HepG2 (cell line): ENCODE results near the gene RPF1. TPM values are rescaled to one million over a fixed set of nuclear protein-coding genes. Genes with fewer than 3 reads are reported as not detected.

ENCODE experiments used
- BCLAF1 ChIP-seq: fragments of 450-650 bp; IDR thresholded peaks from 2 replicates; pipeline ENCODE4 v1.6.1; 2017; ENCODE audit warnings: mild to moderate bottlenecking
- BORCS8-MEF2B ChIP-seq: sonication (generic); formaldehyde crosslinking; IDR thresholded peaks from 2 replicates; pipeline ENCODE4 v1.8.0; 2022; ENCODE audit warnings: mild to moderate bottlenecking, missing genetic modification reagents
- BRCA1 ChIP-seq: sonication (generic); formaldehyde crosslinking; IDR thresholded peaks from 2 replicates; pipeline ENCODE4 v1.4.0; 2020; ENCODE audit warnings: missing genetic modification reagents
- ERF ChIP-seq: IDR thresholded peaks from 2 replicates; pipeline ENCODE4 v1.6.1; 2018; ENCODE audit warnings: missing biosample characterization, missing genetic modification reagents
- GZF1 ChIP-seq: sonication (generic); formaldehyde crosslinking; IDR thresholded peaks from 2 replicates; pipeline ENCODE4 v1.5.1; 2020; ENCODE audit warnings: mild to moderate bottlenecking, missing genetic modification reagents
- HOXA3 ChIP-seq: sonication (generic); formaldehyde crosslinking; IDR thresholded peaks from 2 replicates; pipeline ENCODE4 v1.5.0; 2020; ENCODE audit warnings: missing genetic modification reagents
- IRX3 ChIP-seq: sonication (generic); formaldehyde crosslinking; IDR thresholded peaks from 2 replicates; pipeline ENCODE4 v1.8.1; 2023; ENCODE audit warnings: mild to moderate bottlenecking, low read depth, missing genetic modification reagents, borderline replicate concordance
- MAZ ChIP-seq, 2 experiments: sonication (generic) in 1 of 2; formaldehyde crosslinking in 1 of 2; IDR thresholded peaks; 2 replicates each; pipeline versions ENCODE4 v1.5.0 to v1.6.1; 2012 to 2020; ENCODE audit warnings: low read depth in 2 of 2, mild to moderate bottlenecking in 2 of 2, borderline replicate concordance in 1 of 2, improper control_type of control experiment in 1 of 2, low read length in 1 of 2, missing genetic modification reagents in 1 of 2, moderate library complexity in 1 of 2
- MED1 ChIP-seq: sonication (generic); formaldehyde crosslinking; IDR thresholded peaks from 2 replicates; pipeline ENCODE4 v1.4.0; 2020; ENCODE audit warnings: missing genetic modification reagents
- MLLT10 ChIP-seq: sonication (generic); formaldehyde crosslinking; IDR thresholded peaks from 2 replicates; pipeline ENCODE4 v1.4.0; 2020; ENCODE audit warnings: missing genetic modification reagents
- NCOR1 ChIP-seq: fragments of 200-600 bp; sonication (generic); IDR thresholded peaks from 2 replicates; pipeline ENCODE4 v1.7.0; 2017; ENCODE audit warnings: antibody characterized with exemption, low read length, borderline replicate concordance
- NFATC3 ChIP-seq: sonication (generic); formaldehyde crosslinking; IDR thresholded peaks from 2 replicates; pipeline ENCODE4 v1.5.1; 2020; ENCODE audit warnings: mild to moderate bottlenecking, missing genetic modification reagents
- ONECUT2 ChIP-seq: sonication (generic); formaldehyde crosslinking; IDR thresholded peaks from 2 replicates; pipeline ENCODE4 v1.4.0; 2020; ENCODE audit warnings: missing genetic modification reagents
- POLR2A ChIP-seq, 2 experiments: IDR thresholded peaks; 2 replicates each; pipeline ENCODE4 v1.6.1; 2011; ENCODE audit warnings: low read depth in 2 of 2, low read length in 2 of 2, mild to moderate bottlenecking in 1 of 2, moderate library complexity in 1 of 2; ENCODE audit not compliant: insufficient read depth in 1 of 2
- SNAPC5 ChIP-seq: sonication (generic); formaldehyde crosslinking; IDR thresholded peaks from 2 replicates; pipeline ENCODE4 v1.8.1; 2023; ENCODE audit warnings: mild to moderate bottlenecking, missing genetic modification reagents, borderline replicate concordance
- TBX3 ChIP-seq: fragments of 450-650 bp; IDR thresholded peaks from 2 replicates; pipeline ENCODE4 v1.6.1; 2017; ENCODE audit warnings: antibody characterized with exemption, mild to moderate bottlenecking, inconsistent platforms, borderline replicate concordance
- TRIM24 ChIP-seq: sonication (generic); formaldehyde crosslinking; IDR thresholded peaks from 2 replicates; pipeline ENCODE4 v1.8.0; 2022; ENCODE audit warnings: mild to moderate bottlenecking, missing genetic modification reagents
- TSC22D2 ChIP-seq: sonication (generic); formaldehyde crosslinking; IDR thresholded peaks from 2 replicates; pipeline ENCODE4 v1.5.1; 2020; ENCODE audit warnings: missing genetic modification reagents, mild to moderate bottlenecking, borderline replicate concordance
- ZBTB1 ChIP-seq: sonication (generic); formaldehyde crosslinking; IDR thresholded peaks from 2 replicates; pipeline ENCODE4 v1.4.0; 2020; ENCODE audit warnings: missing genetic modification reagents, borderline replicate concordance
- ZNF234 ChIP-seq: sonication (generic); formaldehyde crosslinking; conservative IDR thresholded peaks from 2 replicates; pipeline ENCODE4 v1.5.1; 2020; ENCODE audit warnings: mild to moderate bottlenecking, missing genetic modification reagents
- ZNF264 ChIP-seq: sonication (generic); formaldehyde crosslinking; IDR thresholded peaks from 2 replicates; pipeline ENCODE4 v1.4.0; 2020; ENCODE audit warnings: missing genetic modification reagents
- ZNF772 ChIP-seq: sonication (generic); formaldehyde crosslinking; IDR thresholded peaks from 2 replicates; pipeline ENCODE4 v1.5.0; 2020; ENCODE audit warnings: mild to moderate bottlenecking, missing genetic modification reagents
- ZNF775 ChIP-seq: sonication (generic); formaldehyde crosslinking; IDR thresholded peaks from 2 replicates; pipeline ENCODE4 v1.4.0; 2020; ENCODE audit warnings: missing genetic modification reagents, mild to moderate bottlenecking, moderate library complexity, borderline replicate concordance
- polyA plus RNA-seq, 8 experiments: library from polyadenylated mRNA; depleted of rRNA in 3 of 8; stranded (reverse) in 7 of 8; unstranded in 1 of 8; fragments of >200 nt; fragmentation: Illumina TruSeq in 4 of 8; extraction: Trizol in 4 of 8; gene quantifications; 2 replicates each; pipeline versions ENCODE4 v1.2.1 to v1.2.3, GENCODE V29; 2011 to 2016; ENCODE audit warnings: low read depth in 4 of 8, missing spikeins in 1 of 8, mixed read lengths in 1 of 8; ENCODE audit not compliant: insufficient read depth in 1 of 8
- total RNA-seq, 5 experiments: library from RNA; depleted of rRNA; stranded (reverse); fragments of >200 nt; fragmentation: Illumina TruSeq; extraction: Trizol; gene quantifications; 2 replicates each; pipeline ENCODE4 v1.2.3, GENCODE V29; 2016; ENCODE audit warnings: low read depth in 1 of 5
- TF ChIP-seq, protein P1 (sequence below), 2 experiments: IDR thresholded peaks; 2 replicates each; pipeline ENCODE4 v1.6.1; 2011 to 2012; ENCODE audit warnings: low read length in 2 of 2, borderline replicate concordance in 1 of 2, low read depth in 1 of 2, mild to moderate bottlenecking in 1 of 2, moderate library complexity in 1 of 2

RPF1 gene
- total and polyA plus RNA-seq, 2 of the 13 experiments (the other 11 are each of a cell fraction or from before 2014, with no cell fraction given) = 23.0 to 39.0 TPM

- TF ChIP-seq ZNF775 = no peak
- peak; percentile 80 for TF ChIP-seq MED1 (CRISPR knock-in tag)
- TF ChIP-seq, protein P1, sequence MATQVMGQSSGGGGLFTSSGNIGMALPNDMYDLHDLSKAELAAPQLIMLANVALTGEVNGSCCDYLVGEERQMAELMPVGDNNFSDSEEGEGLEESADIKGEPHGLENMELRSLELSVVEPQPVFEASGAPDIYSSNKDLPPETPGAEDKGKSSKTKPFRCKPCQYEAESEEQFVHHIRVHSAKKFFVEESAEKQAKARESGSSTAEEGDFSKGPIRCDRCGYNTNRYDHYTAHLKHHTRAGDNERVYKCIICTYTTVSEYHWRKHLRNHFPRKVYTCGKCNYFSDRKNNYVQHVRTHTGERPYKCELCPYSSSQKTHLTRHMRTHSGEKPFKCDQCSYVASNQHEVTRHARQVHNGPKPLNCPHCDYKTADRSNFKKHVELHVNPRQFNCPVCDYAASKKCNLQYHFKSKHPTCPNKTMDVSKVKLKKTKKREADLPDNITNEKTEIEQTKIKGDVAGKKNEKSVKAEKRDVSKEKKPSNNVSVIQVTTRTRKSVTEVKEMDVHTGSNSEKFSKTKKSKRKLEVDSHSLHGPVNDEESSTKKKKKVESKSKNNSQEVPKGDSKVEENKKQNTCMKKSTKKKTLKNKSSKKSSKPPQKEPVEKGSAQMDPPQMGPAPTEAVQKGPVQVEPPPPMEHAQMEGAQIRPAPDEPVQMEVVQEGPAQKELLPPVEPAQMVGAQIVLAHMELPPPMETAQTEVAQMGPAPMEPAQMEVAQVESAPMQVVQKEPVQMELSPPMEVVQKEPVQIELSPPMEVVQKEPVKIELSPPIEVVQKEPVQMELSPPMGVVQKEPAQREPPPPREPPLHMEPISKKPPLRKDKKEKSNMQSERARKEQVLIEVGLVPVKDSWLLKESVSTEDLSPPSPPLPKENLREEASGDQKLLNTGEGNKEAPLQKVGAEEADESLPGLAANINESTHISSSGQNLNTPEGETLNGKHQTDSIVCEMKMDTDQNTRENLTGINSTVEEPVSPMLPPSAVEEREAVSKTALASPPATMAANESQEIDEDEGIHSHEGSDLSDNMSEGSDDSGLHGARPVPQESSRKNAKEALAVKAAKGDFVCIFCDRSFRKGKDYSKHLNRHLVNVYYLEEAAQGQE (IDR thresholded peaks at IDR 0.05; ENCODE audit: borderline replicate concordance in 1 of 2, low read depth in 1 of 2, low read length in 2 of 2) = peak in 1 of 2 experiments; percentile 14; a peak in 1 of 4 replicates
- TF ChIP-seq BCLAF1 = no peak
- no peak for TF ChIP-seq MAZ (IDR thresholded peaks at IDR 0.05; ENCODE audit: borderline replicate concordance, low read depth, low read length)
- TF ChIP-seq MAZ (CRISPR knock-in tag; IDR thresholded peaks at IDR 0.05; ENCODE audit: low read depth) = no peak
- TF ChIP-seq ONECUT2 (CRISPR knock-in tag) = peak; percentile 98
- no peak for TF ChIP-seq MLLT10
- TF ChIP-seq ZBTB1 (CRISPR knock-in tag) = no peak
- TF ChIP-seq ERF = 0 out of 2 replicates have a peak, but pooled peaks have one; percentile 18
- no peak for TF ChIP-seq GZF1
- no peak for TF ChIP-seq TBX3
- peak; percentile 61; the same call in 1 of the 2 replicates for TF ChIP-seq NCOR1
- TF ChIP-seq POLR2A (IDR thresholded peaks at IDR 0.05; ENCODE audit: insufficient read depth in 1 of 2, low read depth in 2 of 2, low read length in 2 of 2) = peak in 1 of 2 experiments; percentile 82; a peak in 2 of 4 replicates
- TF ChIP-seq ZNF264 (CRISPR knock-in tag) = 0 out of 2 replicates have a peak, but pooled peaks have one; percentile 54
- TF ChIP-seq HOXA3 (CRISPR knock-in tag) = peak; percentile 59; the same call in 1 of the 2 replicates
- TF ChIP-seq ZNF772 (CRISPR knock-in tag) = no peak
- no peak for TF ChIP-seq BORCS8-MEF2B (CRISPR knock-in tag)
- TF ChIP-seq IRX3 = no peak
- no peak for TF ChIP-seq NFATC3 (CRISPR knock-in tag)
- TF ChIP-seq TRIM24 (CRISPR knock-in tag) = no peak
- no peak for TF ChIP-seq SNAPC5 (CRISPR knock-in tag)
- TF ChIP-seq ZNF234 (CRISPR knock-in tag) = no peak
- no peak for TF ChIP-seq BRCA1 (CRISPR knock-in tag)
- TF ChIP-seq TSC22D2 = no peak
These were observed 25.8 kb downstream of the RPF1 start (continued) for GRCh38 chr1:84504580-84505492.
